H9 (cell line): Measurements from ENCODE around the gene NFAM1. TPM values are rescaled to one million over a fixed set of nuclear protein-coding genes. Genes with fewer than 3 reads are reported as not detected.
A peak's percentile ranks its signal among the peaks of the same experiment; 100 is the strongest.

Experiments used
- DNase-seq: peaks from one replicate; pipeline ENCODE4 v3.0.0-alpha.2; 2017
- H2AFZ ChIP-seq: one replicate; pipeline ENCODE4 v1.6.1; 2013; ENCODE audit warnings: mild to moderate bottlenecking, low read length, control low read depth, moderate library complexity
- H2AK5ac ChIP-seq: 2 replicates; pipeline ENCODE4 v1.6.1; 2013; ENCODE audit warnings: low read length, control low read depth, mixed read lengths; ENCODE audit not compliant: insufficient read length
- H2BK120ac ChIP-seq: one replicate; pipeline ENCODE4 v1.6.1; 2013; ENCODE audit warnings: low read depth, mild to moderate bottlenecking, low read length, control low read depth, inconsistent platforms; ENCODE audit not compliant: poor library complexity, severe bottlenecking
- H2BK12ac ChIP-seq: 2 replicates; pipeline ENCODE4 v1.6.1; 2013; ENCODE audit warnings: low read length, control low read depth, mixed read lengths, low read depth; ENCODE audit not compliant: insufficient read length
- H2BK15ac ChIP-seq: 2 replicates; pipeline ENCODE4 v1.6.1; 2013; ENCODE audit warnings: low read depth, low read length, control low read depth
- H2BK20ac ChIP-seq: one replicate; pipeline ENCODE4 v1.6.1; 2013; ENCODE audit warnings: low read depth, mild to moderate bottlenecking, low read length, control low read depth, inconsistent platforms; ENCODE audit not compliant: poor library complexity, severe bottlenecking
- H2BK5ac ChIP-seq: 2 replicates; pipeline ENCODE4 v1.6.1; 2013; ENCODE audit warnings: low read length, control low read depth, mixed read lengths; ENCODE audit not compliant: insufficient read length
- H3K14ac ChIP-seq: 2 replicates; pipeline ENCODE4 v1.6.1; 2013; ENCODE audit warnings: low read length, control low read depth; ENCODE audit not compliant: insufficient read depth
- H3K18ac ChIP-seq: 2 replicates; pipeline ENCODE4 v1.6.1; 2013; ENCODE audit warnings: low read depth, mild to moderate bottlenecking, mixed read lengths, low read length, control low read depth; ENCODE audit not compliant: insufficient read length
- H3K23ac ChIP-seq: 2 replicates; pipeline ENCODE4 v1.6.1; 2013; ENCODE audit warnings: low read length, control low read depth, mixed read lengths, low read depth; ENCODE audit not compliant: insufficient read length
- H3K23me2 ChIP-seq: 2 replicates; pipeline ENCODE4 v1.6.1; 2013; ENCODE audit warnings: low read depth, mild to moderate bottlenecking, mixed read lengths, low read length, control low read depth; ENCODE audit not compliant: insufficient read length, poor library complexity, severe bottlenecking
- H3K27ac ChIP-seq: 2 replicates; pipeline ENCODE4 v1.5.1; 2013; ENCODE audit warnings: low read length, control low read depth, mixed read lengths, low read depth; ENCODE audit not compliant: insufficient read length
- H3K27me3 ChIP-seq: 2 replicates; pipeline ENCODE4 v1.6.1; 2013; ENCODE audit warnings: low read length, control low read depth, inconsistent platforms; ENCODE audit not compliant: insufficient read depth
- H3K4ac ChIP-seq: 2 replicates; pipeline ENCODE4 v1.6.1; 2013; ENCODE audit warnings: low read depth, mild to moderate bottlenecking, control low read depth, inconsistent platforms, low read length, moderate library complexity
- H3K4me1 ChIP-seq: 2 replicates; pipeline ENCODE4 v1.6.1; 2013; ENCODE audit warnings: low read length, control low read depth, inconsistent platforms; ENCODE audit not compliant: insufficient read depth
- H3K4me2 ChIP-seq: 2 replicates; pipeline ENCODE4 v1.6.1; 2013; ENCODE audit warnings: low read length, control low read depth, mixed read lengths; ENCODE audit not compliant: insufficient read length, insufficient read depth
- H3K56ac ChIP-seq: 2 replicates; pipeline ENCODE4 v1.6.1; 2013; ENCODE audit warnings: low read depth, mild to moderate bottlenecking, mixed read lengths, low read length, control low read depth; ENCODE audit not compliant: insufficient read length
- H3K79me1 ChIP-seq: 2 replicates; pipeline ENCODE4 v1.6.1; 2013; ENCODE audit warnings: low read depth, mild to moderate bottlenecking, moderate library complexity, low read length, control low read depth, inconsistent platforms; ENCODE audit not compliant: insufficient read depth, poor library complexity, severe bottlenecking
- H3K79me2 ChIP-seq: 2 replicates; pipeline ENCODE4 v1.6.1; 2013; ENCODE audit warnings: low read length, control low read depth, inconsistent platforms; ENCODE audit not compliant: insufficient read depth
- H3K9ac ChIP-seq: 2 replicates; pipeline ENCODE4 v1.6.1; 2013; ENCODE audit warnings: low read length, control low read depth, mixed read lengths; ENCODE audit not compliant: insufficient read length; ENCODE audit errors: extremely low read depth
- H3K9me3 ChIP-seq: one replicate; pipeline ENCODE4 v1.6.1; 2013; ENCODE audit warnings: low read depth, low read length, inconsistent platforms; ENCODE audit not compliant: control insufficient read depth
- H3T11ph ChIP-seq: one replicate; pipeline ENCODE4 v1.6.1; 2013; ENCODE audit warnings: mild to moderate bottlenecking, low read length, control low read depth, inconsistent platforms
- H4K20me1 ChIP-seq: one replicate; pipeline ENCODE4 v1.6.1; 2013; ENCODE audit not compliant: control insufficient read depth, insufficient read length, insufficient read depth
- H4K5ac ChIP-seq: 2 replicates; pipeline ENCODE4 v1.6.1; 2013; ENCODE audit warnings: low read depth, mild to moderate bottlenecking, mixed read lengths, low read length, control low read depth; ENCODE audit not compliant: insufficient read length
- H4K8ac ChIP-seq: replicated peaks from 2 replicates; pipeline ENCODE4 v1.6.1; 2013; ENCODE audit warnings: low read length, control low read depth, mixed read lengths, low read depth; ENCODE audit not compliant: insufficient read length
- H4K91ac ChIP-seq: 2 replicates; pipeline ENCODE4 v1.6.1; 2013; ENCODE audit warnings: low read depth, mild to moderate bottlenecking, moderate library complexity, mixed read lengths, low read length, control low read depth; ENCODE audit not compliant: insufficient read length
- H3K27ac Mint-ChIP-seq, 3 experiments: 2 replicates in 2 of 3; 3 replicates in 1 of 3; pipeline ENCODE4 v1.8.0; 2020 to 2021; ENCODE audit warnings: mixed read lengths in 3 of 3, mild to moderate bottlenecking in 1 of 3, moderate library complexity in 1 of 3
- H3K27me3 Mint-ChIP-seq: 2 replicates; pipeline ENCODE4 v1.8.0; 2021; ENCODE audit warnings: low read depth, mild to moderate bottlenecking, moderate library complexity, mixed read lengths
- H3K36me3 Mint-ChIP-seq, 3 experiments: 2 replicates in 2 of 3; 3 replicates in 1 of 3; pipeline ENCODE4 v1.8.0; 2020 to 2021; ENCODE audit warnings: low read depth in 3 of 3, mixed read lengths in 3 of 3; ENCODE audit not compliant: insufficient read depth in 1 of 3
- H3K4me1 Mint-ChIP-seq, 2 experiments: 2 replicates each; pipeline ENCODE4 v1.8.0; 2020; ENCODE audit warnings: mixed read lengths in 2 of 2
- H3K4me3 Mint-ChIP-seq, 2 experiments: 2 replicates in 1 of 2; 3 replicates in 1 of 2; pipeline ENCODE4 v1.8.0; 2020 to 2021; ENCODE audit warnings: mild to moderate bottlenecking in 2 of 2, mixed read lengths in 2 of 2, moderate library complexity in 1 of 2
- H3K9me3 Mint-ChIP-seq, 2 experiments: 2 replicates in 1 of 2; 3 replicates in 1 of 2; pipeline ENCODE4 v1.8.0; 2020; ENCODE audit warnings: mild to moderate bottlenecking in 2 of 2, mixed read lengths in 2 of 2, moderate library complexity in 1 of 2
- WGBS: extraction: QIAGEN DNeasy Blood & Tissue Kit; methylation state at CpG from one replicate; pipeline ENCODE4 v1.1.7; 2013; ENCODE audit warnings: missing lambda C conversion rate, low lambda C conversion rate, mixed read lengths; ENCODE audit not compliant: insufficient read length; ENCODE audit errors: extremely low coverage; 5-methylcytosine and 5-hydroxymethylcytosine counted together
- total RNA-seq: library from RNA; stranded (reverse); gene quantifications from 2 replicates; pipeline ENCODE4 v1.2.1, GENCODE V29; 2021
- TF ChIP-seq, protein P1 (sequence below): fragments of 200-600 bp; sonication (generic); conservative IDR thresholded peaks from 3 replicates; pipeline ENCODE4 v1.8.0; 2021; ENCODE audit warnings: antibody characterized with exemption, mild to moderate bottlenecking

NFAM1 gene
- total RNA-seq, 1 experiment from 2014 or later = 0.68 TPM

DNA sequence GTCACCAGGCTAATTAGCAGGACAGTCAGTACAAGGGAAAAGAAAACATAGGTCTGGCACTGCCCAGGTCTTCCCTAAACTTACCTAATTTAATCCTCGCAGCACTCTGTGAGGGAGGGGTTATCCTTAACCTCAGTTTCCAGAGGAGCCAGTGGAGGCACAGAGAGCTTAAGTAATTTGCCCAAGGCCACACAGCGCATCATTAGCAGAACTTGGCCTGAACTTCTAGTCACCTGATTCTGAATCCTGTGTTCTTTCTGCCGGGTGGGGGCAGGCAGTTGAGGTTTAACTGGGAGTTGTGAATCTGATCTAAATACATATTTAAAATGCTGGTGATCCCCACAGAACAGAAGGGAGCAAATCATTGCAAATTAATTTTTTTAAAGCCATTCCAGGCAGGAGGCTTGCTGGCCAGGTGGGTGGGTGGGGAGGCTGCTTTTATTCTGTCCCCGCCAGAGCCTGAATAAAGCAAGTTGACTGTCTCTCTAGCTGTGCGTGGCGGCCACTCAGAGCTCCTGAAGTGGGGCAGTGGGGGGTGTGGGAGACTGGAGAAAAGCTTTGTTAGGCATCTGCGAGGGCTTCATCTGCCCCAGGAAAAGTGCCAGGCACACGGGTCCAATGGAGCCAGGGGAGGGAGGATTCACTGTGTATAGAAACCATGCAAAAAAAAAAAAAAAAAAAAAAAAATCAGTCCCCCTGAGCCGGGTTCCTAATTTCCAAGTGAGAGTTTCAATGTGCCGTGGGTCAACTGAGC is 66.1 kb downstream of the NFAM1 start:
- H4K20me1 ChIP-seq = no peaks in the 10 kb centered on the region
- Mint-ChIP-seq H3K36me3 (peaks cover 0 to 11% (median 3%) of the 10 kb centered on the region in 3 experiments; a peak in 4 of 7 replicates), H3K4me1 (peaks cover 52 to 69% of the 10 kb centered on the region in 2 experiments), H3K4me3 (peak overlapping the region; percentile 25 to 86), H3K27me3 (peaks cover 40% of the 10 kb centered on the region), H3K9me3 (no peaks in the 10 kb centered on the region; a peak in 1 of 5 replicates), H3K27ac (peak overlapping the region; percentile 87 to 96 (median 91); a peak in 4 of 7 replicates)
- H3K56ac ChIP-seq = no peak overlapping the region
- H2AK5ac ChIP-seq = no peak overlapping the region
- H3K4me2 ChIP-seq = peak overlapping the region; percentile 32
- no peak overlapping the region for H3K23ac ChIP-seq
- H3K27me3 ChIP-seq = no peaks in the 10 kb centered on the region
- peaks cover 13% of the 10 kb centered on the region; the same call in 1 of the 2 replicates for H3K4me1 ChIP-seq
- WGBS = no CpG with 5 or more reads among the region's 10 CpGs
- no peak overlapping the region for H2BK15ac ChIP-seq
- H3K9me3 ChIP-seq = no peaks in the 10 kb centered on the region
- no peak overlapping the region for H2BK5ac ChIP-seq
- H2AFZ ChIP-seq = no peak overlapping the region
- no peak overlapping the region for H4K8ac ChIP-seq
- no peak overlapping the region for H3K14ac ChIP-seq
- H4K91ac ChIP-seq = no peak overlapping the region
- H2BK12ac ChIP-seq = no peak overlapping the region
- DNase-seq = no peak
- H2BK20ac ChIP-seq = no peak overlapping the region
- H3K79me2 ChIP-seq = peaks cover 2% of the 10 kb centered on the region; the same call in 1 of the 2 replicates
- H3K4ac ChIP-seq = no peak overlapping the region
- H3K23me2 ChIP-seq = peaks cover 14% of the 10 kb centered on the region
- no peak overlapping the region for H3K9ac ChIP-seq
- TF ChIP-seq, protein P1, sequence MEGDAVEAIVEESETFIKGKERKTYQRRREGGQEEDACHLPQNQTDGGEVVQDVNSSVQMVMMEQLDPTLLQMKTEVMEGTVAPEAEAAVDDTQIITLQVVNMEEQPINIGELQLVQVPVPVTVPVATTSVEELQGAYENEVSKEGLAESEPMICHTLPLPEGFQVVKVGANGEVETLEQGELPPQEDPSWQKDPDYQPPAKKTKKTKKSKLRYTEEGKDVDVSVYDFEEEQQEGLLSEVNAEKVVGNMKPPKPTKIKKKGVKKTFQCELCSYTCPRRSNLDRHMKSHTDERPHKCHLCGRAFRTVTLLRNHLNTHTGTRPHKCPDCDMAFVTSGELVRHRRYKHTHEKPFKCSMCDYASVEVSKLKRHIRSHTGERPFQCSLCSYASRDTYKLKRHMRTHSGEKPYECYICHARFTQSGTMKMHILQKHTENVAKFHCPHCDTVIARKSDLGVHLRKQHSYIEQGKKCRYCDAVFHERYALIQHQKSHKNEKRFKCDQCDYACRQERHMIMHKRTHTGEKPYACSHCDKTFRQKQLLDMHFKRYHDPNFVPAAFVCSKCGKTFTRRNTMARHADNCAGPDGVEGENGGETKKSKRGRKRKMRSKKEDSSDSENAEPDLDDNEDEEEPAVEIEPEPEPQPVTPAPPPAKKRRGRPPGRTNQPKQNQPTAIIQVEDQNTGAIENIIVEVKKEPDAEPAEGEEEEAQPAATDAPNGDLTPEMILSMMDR = no peak
- no peak overlapping the region for H3K27ac ChIP-seq
- H3K18ac ChIP-seq = no peak overlapping the region
- no peak overlapping the region for H4K5ac ChIP-seq
- no peak overlapping the region for H3T11ph ChIP-seq
- H3K79me1 ChIP-seq = no peaks in the 10 kb centered on the region
- no peak overlapping the region for H2BK120ac ChIP-seq
